Measurements from ENCODE around the gene ZCCHC13.
"Not testable (repeated sequence)": the region's sequence is repeated elsewhere in the genome, so short reads cannot be mapped to it uniquely, and the experiment has no call there.

Gene ZCCHC13

GRCh38 chrX:74304016-74304415 lies at the start of gene ZCCHC13:
Gene ZCCHC13, plus strand, starts transcription at chrX:74304180. Its CDS starts 87 bp downstream, at chrX:74304267.
- DNase-seq = no peak

- DNase-seq = not testable (repeated sequence)
These were observed 45.9 kb upstream of the ZCCHC13 start for GRCh38 chrX:74258111-74258510.

GRCh38 chrX:74259885-74260491 lies 44.0 kb upstream of the ZCCHC13 start:
- DNase-seq = no peak

- DNase-seq = no peak
These were observed 41.3 kb upstream of the ZCCHC13 start for GRCh38 chrX:74262452-74263209.

- no peak for DNase-seq
These were observed 33.6 kb upstream of the ZCCHC13 start for GRCh38 chrX:74270393-74270792.

- DNase-seq = no peak
These were observed 31.8 kb upstream of the ZCCHC13 start for GRCh38 chrX:74272230-74272629.

GRCh38 chrX:74274516-74274915 lies 29.5 kb upstream of the ZCCHC13 start:
- no peak for DNase-seq

GRCh38 chrX:74277320-74277719 lies 26.7 kb upstream of the ZCCHC13 start:
- DNase-seq = no peak

- no peak for DNase-seq
These were observed 26.1 kb upstream of the ZCCHC13 start for GRCh38 chrX:74277846-74278245.

- no peak for DNase-seq
These were observed 23.2 kb upstream of the ZCCHC13 start for GRCh38 chrX:74280759-74281158.

GRCh38 chrX:74284391-74284952 lies 19.5 kb upstream of the ZCCHC13 start:
- no peak for DNase-seq

- no peak for DNase-seq
These were observed 16.8 kb upstream of the ZCCHC13 start for GRCh38 chrX:74286950-74287740.

GRCh38 chrX:74291577-74291963 lies 12.4 kb upstream of the ZCCHC13 start:
- peak; percentile 11 for DNase-seq

GRCh38 chrX:74291964-74292807 lies 11.8 kb upstream of the ZCCHC13 start:
- DNase-seq = peak; percentile 93

- no peak for DNase-seq
These were observed 11.2 kb upstream of the ZCCHC13 start for GRCh38 chrX:74292808-74293123.

- peak; percentile 62 for DNase-seq
These were observed 10.5 kb upstream of the ZCCHC13 start for GRCh38 chrX:74293343-74293946.

GRCh38 chrX:74295101-74295500 lies 8.9 kb upstream of the ZCCHC13 start:
- DNase-seq = no peak

- DNase-seq = no peak
These were observed 6.2 kb upstream of the ZCCHC13 start for GRCh38 chrX:74297766-74298165.

GRCh38 chrX:74300869-74301268 lies 3.1 kb upstream of the ZCCHC13 start:
- DNase-seq = no peak

GRCh38 chrX:74318672-74319071 lies 14.7 kb downstream of the ZCCHC13 start:
- no peak for DNase-seq

GRCh38 chrX:74319321-74319720 lies 15.3 kb downstream of the ZCCHC13 start:
- not testable (repeated sequence) for DNase-seq

GRCh38 chrX:74321191-74321590 lies 17.2 kb downstream of the ZCCHC13 start:
- no peak for DNase-seq
